Neural crest cell (in vitro differentiated cells): Measurements from ENCODE around the gene GRAMD4. TPM values are rescaled to one million over a fixed set of nuclear protein-coding genes. Genes with fewer than 3 reads are reported as not detected.

ENCODE experiments used
- DNase-seq: peaks from one replicate; pipeline ENCODE4 v3.0.0; 2021; ENCODE audit warnings: low read depth, mixed read lengths, low spot score
- H3K27ac Mint-ChIP-seq: one replicate; pipeline ENCODE4 v1.8.0; 2021; ENCODE audit warnings: mild to moderate bottlenecking, mixed read lengths; ENCODE audit not compliant: unreplicated experiment
- H3K27me3 Mint-ChIP-seq: 2 replicates; pipeline ENCODE4 v1.8.0; 2021; ENCODE audit warnings: low read depth, mild to moderate bottlenecking, mixed read lengths
- H3K36me3 Mint-ChIP-seq: 2 replicates; pipeline ENCODE4 v1.8.0; 2021; ENCODE audit warnings: low read depth, mild to moderate bottlenecking, mixed read lengths
- H3K4me1 Mint-ChIP-seq: 2 replicates; pipeline ENCODE4 v1.8.0; 2021; ENCODE audit warnings: mixed read lengths
- H3K4me3 Mint-ChIP-seq: one replicate; pipeline ENCODE4 v1.8.0; 2021; ENCODE audit warnings: mild to moderate bottlenecking, mixed read lengths
- H3K9me3 Mint-ChIP-seq: 2 replicates; pipeline ENCODE4 v1.8.0; 2021; ENCODE audit warnings: mixed read lengths
- CTCF ChIP-seq: fragments of 200-600 bp; sonication (generic); conservative IDR thresholded peaks from 2 replicates; pipeline ENCODE4 v1.5.0; 2021; ENCODE audit warnings: antibody characterized with exemption, mild to moderate bottlenecking
- total RNA-seq: library from RNA; stranded (reverse); gene quantifications from 2 replicates; pipeline ENCODE4 v1.2.1, GENCODE V29; 2021

Gene GRAMD4
- total RNA-seq, 1 donor from 2014 or later: 34.1 TPM

- TF ChIP-seq CTCF: no peak
- H3K36me3 Mint-ChIP-seq: peaks cover 31% of the 10 kb centered on the region
- H3K27ac Mint-ChIP-seq: no peak overlapping the region
- H3K9me3 Mint-ChIP-seq: no peaks in the 10 kb centered on the region
- peaks cover 1% of the 10 kb centered on the region for H3K4me1 Mint-ChIP-seq
- no peak for DNase-seq
- no peak overlapping the region for H3K4me3 Mint-ChIP-seq
- H3K27me3 Mint-ChIP-seq: no peaks in the 10 kb centered on the region
Observed at GRCh38 chr22:46707827-46708570, 87.8 kb downstream of the GRAMD4 start.

GRCh38 chr22:46708766-46709330 lies 88.7 kb downstream of the GRAMD4 start:
- Mint-ChIP-seq H3K4me1 (no peaks in the 10 kb centered on the region), H3K4me3 (no peak overlapping the region), H3K27ac (no peak overlapping the region), H3K36me3 (peaks cover 31% of the 10 kb centered on the region), H3K27me3 (no peaks in the 10 kb centered on the region), H3K9me3 (no peaks in the 10 kb centered on the region)
- TF ChIP-seq CTCF: no peak
- no peak for DNase-seq

DNA sequence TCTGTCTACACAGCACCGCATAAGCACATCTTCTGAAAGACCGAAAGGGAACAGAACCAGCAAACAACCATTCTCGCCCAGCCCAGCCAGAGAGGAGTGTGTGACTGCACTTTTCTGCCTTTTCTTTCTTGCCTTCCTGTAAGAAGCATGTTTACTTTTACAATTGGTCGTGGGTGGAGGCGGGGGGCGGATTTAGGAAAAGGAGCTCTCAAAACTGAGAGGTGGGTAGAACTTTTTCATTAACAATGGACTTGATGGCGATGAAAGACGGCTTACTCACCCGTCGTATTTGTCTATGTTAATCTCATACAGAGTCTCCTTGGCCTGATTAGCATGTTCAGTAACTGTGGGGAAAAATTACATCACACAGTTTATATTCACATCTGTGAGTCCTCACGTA lies 90.6 kb downstream of the GRAMD4 start:
- no peak for TF ChIP-seq CTCF
- no peaks in the 10 kb centered on the region for H3K27me3 Mint-ChIP-seq
- no peak for DNase-seq
- no peaks in the 10 kb centered on the region for H3K9me3 Mint-ChIP-seq
- no peak overlapping the region for H3K27ac Mint-ChIP-seq
- H3K4me3 Mint-ChIP-seq: no peak overlapping the region
- peaks cover 28% of the 10 kb centered on the region for H3K36me3 Mint-ChIP-seq
- H3K4me1 Mint-ChIP-seq: no peaks in the 10 kb centered on the region

- Mint-ChIP-seq H3K4me3 (no peak overlapping the region), H3K27ac (no peak overlapping the region), H3K9me3 (no peaks in the 10 kb centered on the region), H3K36me3 (peaks cover 25% of the 10 kb centered on the region), H3K27me3 (no peaks in the 10 kb centered on the region), H3K4me1 (no peaks in the 10 kb centered on the region)
- no peak for TF ChIP-seq CTCF
- no peak for DNase-seq
Observed at GRCh38 chr22:46712288-46712687, 92.1 kb downstream of the GRAMD4 start.

- no peaks in the 10 kb centered on the region for H3K9me3 Mint-ChIP-seq
- no peaks in the 10 kb centered on the region for H3K4me1 Mint-ChIP-seq
- no peak overlapping the region for H3K4me3 Mint-ChIP-seq
- peak overlapping the region; percentile 44 for H3K27ac Mint-ChIP-seq
- no peak for TF ChIP-seq CTCF
- H3K36me3 Mint-ChIP-seq: peaks cover 16% of the 10 kb centered on the region
- H3K27me3 Mint-ChIP-seq: no peaks in the 10 kb centered on the region
- no peak for DNase-seq
Observed at GRCh38 chr22:46714550-46714949, 94.4 kb downstream of the GRAMD4 start.
